Measurements from ENCODE around the gene NLRP9.

NLRP9 gene

DNA sequence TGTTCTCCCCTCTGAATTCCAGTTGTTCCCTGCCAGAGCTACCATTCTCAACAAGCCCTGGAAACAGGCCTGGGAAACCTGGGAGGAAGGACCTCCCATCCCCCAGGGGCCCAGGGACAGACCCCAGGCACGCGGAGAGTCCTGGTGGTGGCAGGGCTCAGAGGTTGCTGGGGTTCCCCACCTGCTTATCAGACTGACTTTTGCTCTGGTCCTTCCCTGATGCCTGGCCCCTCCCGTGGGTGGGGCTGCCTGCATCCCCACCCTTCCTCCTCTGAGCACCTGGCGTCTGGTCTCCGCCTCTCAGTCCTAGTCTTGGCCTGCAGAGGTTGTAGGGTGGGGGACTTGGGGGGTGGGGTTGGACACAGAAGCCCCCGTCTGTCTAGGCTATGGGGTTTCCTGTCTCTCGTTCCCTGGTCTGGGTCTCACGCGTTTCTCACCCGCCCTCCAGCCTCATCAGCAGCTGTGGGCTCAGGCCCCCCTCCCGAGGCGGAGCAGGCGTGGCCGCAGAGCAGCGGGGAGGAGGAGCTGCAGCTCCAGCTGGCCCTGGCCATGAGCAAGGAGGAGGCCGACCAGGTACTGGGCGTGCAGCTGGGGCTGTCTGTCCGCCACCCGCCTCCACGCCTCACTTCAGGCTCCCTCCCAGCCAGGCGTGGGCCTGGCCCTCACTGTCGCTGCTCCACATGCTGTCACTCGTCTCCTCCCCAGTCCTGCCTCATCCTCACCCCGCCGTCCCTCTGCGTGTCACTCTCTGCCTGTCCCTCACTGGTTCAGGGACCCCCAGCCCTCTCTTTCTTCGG lies 49.6 kb downstream of the NLRP9 start:
- DNase-seq (ENCODE audit: low read depth in 2 of 2), result no peak

DNA sequence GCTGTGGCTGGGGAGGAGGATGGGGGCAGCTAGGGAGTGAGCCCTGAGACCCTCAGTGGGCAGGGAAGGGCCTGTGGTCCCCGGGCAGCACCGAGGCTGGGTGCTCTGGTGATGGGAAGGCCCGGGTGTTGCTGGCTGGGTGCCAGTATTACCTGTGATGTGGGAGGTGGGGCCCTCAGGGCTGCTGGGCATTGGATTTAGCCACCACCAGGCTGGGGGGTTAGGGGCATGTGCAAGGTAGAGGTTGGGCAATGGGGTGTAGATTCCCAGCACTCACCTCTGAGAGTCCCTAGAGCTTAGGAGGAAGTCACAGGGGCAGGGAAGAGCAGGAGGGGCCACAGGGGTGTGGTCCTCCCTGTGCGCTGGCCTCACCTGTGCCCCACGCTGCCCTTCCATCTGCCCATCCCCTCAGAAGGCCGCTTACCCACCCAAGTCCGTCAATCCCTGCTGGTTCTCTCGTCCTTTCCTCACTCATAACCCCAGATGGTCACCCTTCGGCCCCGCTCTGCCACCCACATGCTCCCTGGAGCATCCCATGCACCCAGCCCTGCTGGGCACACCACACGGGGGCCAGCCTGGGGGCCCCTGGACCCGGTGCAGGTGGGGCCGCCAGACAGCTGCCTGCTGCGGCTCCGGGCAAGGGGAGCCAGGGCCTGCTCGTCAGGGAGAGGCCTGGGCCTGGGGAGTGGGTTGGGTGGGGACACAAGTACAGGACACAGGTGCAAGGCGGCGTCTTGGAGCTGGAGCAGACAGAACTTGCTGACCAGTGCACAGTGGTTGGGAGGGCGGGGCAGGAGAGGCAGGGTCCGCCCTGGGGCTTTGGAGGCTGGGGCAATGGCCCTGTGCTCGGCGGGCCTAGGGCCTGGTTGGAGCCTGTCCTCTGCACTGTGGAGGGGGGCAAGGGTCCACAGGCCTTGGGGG lies 50.7 kb downstream of the NLRP9 start:
- DNase-seq (ENCODE audit: low read depth in 2 of 2), result no peak

DNA sequence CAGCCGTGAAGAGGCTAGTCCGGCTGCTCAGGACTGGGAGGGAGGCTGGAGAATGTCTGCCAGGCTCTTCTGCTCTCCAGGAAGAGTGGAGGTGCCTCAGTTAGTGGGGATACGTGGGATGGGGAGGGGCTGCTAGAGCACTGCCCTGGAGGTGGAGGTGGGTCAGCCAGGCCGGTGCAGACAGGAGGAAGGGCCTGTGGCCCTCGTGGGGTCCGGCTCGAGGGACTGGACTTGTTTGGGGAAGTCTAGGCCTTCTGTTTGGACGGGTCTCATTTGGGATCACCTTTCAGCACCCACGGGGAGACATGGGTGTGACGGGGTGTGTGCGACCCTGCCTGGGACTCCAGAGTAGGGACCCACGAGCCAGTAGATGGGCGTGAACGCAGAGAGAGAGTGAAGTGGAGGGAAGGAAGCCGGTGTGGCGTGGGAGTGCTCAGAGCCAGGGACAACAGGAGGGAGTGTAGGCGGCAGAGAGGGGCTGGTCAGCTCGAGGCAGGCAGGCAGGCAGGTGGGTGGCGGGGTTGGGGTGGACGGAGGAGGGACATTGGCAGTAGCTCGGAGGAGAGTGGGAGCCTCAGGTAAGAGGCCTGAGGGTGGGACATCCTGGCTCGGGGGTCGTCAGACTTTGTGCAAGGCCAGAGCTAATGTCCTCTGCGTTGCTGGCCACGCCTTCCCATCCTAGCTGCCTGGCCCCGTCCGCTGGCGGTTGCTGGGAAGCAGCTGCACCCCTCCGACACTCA lies 51.7 kb downstream of the NLRP9 start:
- no peak for DNase-seq (ENCODE audit: low read depth in 2 of 2)

DNA sequence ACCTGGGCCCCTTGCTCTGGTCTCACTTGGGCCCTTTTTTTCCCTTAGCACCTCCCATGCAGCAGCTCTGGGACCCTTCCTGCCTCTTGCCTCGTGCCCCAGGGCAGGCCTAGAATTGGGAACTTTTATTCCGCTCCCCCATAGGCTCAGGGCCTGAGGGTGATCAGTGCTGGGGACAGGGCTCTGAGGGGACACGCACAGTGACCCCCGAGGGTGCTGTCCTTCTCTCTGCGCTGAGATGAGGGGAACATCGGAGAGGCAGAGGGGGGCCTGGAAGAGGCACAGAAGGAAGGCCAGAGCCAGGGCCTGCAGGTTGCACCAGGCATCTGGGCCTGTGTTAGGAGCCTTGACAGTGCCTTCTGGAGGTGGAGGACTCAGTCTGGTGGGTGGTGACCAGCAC lies 52.4 kb downstream of the NLRP9 start:
- no peak for DNase-seq (ENCODE audit: low read depth in 2 of 2)

DNA sequence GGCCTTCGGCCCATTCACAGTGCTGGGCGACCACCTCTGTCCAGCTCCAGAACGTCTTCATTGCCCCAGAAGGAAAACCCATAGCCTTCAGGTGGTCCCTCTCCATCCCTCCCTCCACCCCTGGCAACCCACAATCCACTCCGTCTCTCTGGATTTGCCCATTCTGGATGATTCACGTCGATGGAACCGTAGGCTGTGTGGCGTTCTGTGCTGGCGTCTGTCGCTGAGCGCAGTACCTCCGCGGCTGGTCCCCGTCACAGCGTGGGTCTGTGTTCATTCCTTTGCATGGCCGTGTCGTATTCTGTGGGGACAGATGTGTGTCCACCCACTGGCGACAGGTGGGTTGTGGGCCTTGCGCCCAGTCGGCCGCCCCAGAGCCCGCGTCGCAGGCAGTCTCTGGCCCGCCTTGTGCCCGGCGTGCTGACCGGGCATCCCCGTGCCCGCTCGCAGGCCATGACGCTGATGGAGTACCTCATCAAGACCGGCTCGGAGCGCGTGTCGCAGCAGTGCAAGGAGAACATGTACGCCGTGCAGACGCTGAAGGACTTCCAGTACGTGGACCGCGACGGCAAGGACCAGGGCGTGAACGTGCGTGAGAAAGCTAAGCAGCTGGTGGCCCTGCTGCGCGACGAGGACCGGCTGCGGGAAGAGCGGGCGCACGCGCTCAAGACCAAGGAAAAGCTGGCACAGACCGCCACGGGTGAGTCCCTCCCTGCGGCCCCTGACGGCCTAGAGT lies 53.1 kb downstream of the NLRP9 start:
- no peak for DNase-seq (ENCODE audit: low read depth in 2 of 2)

DNA sequence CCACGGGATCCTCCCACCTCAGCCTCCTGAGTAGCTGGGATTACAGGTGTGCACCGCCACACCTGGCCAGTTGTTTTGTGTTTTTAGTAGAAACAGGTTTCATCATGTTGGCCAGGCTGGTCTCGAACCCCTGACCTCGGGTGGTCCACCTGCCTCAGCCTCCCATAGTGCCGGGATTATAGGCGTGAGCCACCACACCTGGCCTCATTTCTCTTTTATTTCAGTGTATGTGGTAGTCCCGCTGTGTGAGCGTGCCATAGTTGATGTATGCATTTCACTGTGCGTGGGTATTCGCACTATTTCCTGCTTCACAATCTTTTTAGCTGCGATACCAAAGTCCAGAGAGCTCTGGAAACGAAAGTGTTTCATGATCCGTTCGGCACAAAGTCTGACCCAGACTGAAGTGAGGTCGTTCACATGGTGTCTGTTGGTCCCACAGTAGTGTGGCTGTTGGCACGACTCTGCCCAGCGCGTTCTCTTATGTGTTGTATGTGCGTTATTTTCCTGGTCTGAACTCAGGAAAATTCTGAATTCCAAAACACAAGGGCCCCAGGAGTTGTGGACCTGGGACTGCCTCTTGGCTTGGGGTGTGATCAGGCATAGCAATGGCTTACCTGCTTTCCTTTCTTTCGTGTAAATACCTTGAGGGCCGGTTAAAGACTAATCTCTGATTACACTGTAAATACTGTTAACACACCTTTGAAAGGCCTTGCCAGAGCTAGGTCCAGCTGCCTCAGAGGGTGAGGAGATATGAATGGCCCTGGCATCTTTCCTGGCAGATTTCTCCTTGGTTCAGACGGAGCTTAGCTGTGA lies 54.5 kb downstream of the NLRP9 start:
- no peak for DNase-seq (ENCODE audit: low read depth in 2 of 2)

DNA sequence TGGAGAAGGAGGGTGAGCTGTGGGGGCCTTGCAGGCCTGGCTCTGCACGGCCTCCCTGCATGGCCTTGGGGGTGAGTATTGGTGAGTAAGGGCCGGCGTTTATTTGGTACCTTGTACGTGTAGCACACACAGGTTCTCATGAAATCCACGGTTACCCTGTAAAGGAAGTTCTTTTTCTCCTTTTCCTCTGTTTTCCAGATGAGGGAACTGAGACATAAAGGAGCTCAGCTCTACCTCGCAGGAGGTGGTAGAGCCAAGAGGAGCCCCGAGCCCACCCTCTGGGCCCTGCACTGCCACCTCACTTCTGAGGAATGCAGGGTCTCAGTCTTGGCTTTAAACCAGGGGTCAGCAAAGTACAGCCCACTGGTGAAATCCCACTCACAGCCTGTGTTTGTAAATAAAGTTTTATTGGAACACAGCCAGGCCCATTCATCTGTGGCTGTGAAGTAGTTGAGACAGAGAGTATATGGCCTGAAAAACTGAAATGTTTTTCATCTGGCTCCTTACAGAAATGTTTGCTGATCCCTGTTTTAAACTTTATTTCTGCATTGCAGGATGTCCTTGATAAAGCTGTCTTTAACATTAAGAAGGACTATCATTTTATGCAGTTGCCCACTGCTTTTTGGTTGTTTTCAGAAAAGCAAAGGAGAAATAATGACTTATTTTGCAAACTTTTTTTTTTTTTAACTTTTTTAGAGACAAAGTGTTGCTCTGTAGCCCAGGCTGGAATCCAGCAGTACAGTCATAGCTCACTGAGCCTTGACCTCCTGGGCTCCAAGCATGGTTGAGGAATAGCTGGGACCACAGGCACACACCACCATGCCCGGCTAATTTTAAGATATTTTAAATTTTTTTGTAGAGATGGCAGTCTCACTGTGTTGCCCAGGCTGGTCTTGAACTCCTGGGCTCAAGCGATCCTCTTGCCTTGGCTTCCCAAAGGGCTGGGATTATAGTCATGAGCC lies 56.8 kb downstream of the NLRP9 start:
- DNase-seq (ENCODE audit: low read depth in 2 of 2), result no peak

DNA sequence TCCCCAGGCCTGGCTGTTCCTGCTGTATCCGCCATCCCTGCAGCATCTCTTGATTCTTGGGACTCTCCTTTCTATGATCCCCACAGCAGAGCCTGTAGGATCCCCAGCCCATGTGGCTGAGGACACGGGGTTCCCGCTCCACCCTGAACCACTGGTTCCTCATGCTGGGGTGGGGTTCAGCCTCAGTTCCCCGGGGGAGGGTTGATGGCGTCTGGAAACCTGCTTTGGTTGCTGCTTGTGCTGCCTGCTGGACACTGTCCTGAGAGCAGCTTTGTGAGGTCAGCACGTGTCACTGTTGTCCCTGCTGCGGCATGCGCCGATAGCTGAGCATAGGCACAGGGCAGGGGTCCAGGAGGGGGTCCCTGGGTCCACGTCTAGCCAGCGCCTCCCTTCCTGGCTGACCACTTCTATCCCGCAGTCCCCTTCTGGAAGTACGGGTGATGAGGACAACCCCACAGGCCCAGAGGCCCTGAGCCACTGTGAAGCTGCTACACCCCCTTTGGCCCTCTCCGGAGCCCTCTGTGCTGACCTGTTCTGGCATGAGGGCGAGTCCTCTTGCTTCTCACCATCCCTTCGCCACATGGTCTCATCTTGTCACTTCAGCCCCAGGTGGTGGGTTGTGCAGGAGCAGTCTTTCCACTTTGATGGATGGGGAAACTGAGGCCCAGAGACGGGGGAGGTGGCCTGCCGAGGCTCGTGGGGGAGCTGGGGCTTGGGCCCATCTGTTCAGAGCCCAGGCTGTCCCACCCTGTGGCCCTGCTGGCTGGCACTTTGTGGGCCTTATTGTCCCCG lies 57.7 kb downstream of the NLRP9 start:
- no peak for DNase-seq (ENCODE audit: low read depth in 2 of 2)

DNA sequence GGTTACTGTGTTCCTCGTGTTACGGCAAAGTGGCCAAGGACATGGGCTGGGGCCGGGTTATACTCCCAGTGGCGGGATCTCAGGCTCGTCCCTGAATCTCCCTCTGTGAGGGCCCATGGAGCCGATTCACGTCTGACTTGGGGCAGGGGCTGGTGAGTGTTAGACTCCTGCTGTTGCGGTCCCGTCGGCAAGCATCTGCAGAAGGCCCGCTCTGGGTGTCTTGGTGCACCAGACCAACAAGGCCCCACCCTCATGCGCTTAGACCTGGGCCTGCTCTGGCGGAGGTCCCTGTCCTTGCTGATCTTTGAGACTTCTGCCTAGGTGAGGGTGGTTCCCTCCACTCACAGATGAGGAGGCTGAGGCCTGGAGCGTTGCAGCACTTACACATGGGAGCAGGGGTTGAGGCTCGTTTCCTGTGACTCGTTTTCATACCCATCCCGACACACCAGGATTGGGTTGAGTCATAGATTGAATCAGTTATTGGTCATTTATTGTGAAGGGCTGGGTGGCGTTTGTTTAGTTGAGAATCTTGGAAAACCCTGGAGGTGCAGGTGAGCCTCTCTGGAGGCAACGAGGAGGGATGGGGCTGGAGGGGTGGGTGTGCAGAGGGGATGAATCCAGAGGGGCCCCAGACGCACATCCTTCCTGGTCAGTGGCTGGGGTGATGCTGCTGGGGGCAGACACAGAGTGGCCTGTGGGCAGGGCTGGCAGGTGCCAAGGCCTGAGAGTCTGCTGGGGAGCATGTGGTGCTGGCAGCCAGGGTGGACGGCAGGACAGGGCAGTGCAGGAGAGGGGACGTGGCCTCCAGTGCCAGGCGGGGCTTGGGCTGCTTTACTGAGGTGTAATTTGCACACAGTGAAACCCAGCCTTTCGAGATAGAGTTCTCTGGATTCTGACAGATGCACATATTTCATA lies 58.6 kb downstream of the NLRP9 start:
- no peak for DNase-seq (ENCODE audit: low read depth in 2 of 2)

DNA sequence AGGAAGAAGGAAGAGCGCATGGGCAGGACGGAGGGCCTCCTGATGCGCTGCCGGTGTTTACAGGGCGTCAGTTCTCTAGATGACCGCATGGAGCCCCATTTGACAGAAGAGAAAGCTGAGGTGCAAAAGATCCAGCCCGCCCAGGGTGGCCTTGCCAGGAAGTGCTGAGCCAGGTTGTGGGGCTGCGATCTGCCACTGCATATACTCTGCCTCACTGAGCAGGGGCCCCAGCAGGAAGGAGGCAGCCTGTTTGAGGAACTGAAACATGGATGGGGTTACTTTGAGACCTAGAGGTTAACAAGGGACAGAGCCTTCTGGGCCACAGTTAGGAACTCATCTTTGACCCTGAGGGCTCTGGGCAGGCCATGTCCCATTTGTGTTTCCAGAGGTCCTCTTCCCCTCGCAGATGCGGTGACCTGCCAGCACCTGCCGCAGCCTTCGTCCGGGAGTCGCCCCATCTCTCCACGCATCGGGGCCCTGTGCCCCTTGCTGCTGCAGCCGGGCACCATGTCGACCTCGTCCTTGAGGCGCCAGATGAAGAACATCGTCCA lies 60.0 kb downstream of the NLRP9 start:
- DNase-seq (ENCODE audit: low read depth in 2 of 2), result no peak

DNA sequence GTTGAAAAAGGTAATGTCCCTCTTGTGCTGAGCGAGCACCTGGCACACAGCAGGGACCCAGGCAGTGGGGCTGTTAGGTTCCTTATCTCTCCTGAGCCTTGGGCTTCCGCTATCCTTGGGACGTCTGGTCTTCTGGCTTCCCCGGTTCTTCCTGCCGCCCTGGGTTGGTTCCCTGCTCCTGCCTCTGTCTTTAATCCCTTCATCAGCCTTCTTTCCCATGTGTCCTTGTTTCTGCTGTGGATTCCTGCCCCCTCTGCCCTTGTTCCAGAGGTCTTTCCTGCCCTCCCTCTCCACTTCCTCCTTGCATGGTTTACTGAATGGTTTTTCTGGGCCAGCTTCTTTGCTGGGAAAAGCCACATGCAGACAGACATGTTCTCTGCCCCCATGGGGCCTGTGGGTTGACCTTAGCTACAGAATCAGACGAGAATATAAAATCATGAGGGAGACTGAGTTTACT lies 60.6 kb downstream of the NLRP9 start:
- no peak for DNase-seq (ENCODE audit: low read depth in 2 of 2)

DNA sequence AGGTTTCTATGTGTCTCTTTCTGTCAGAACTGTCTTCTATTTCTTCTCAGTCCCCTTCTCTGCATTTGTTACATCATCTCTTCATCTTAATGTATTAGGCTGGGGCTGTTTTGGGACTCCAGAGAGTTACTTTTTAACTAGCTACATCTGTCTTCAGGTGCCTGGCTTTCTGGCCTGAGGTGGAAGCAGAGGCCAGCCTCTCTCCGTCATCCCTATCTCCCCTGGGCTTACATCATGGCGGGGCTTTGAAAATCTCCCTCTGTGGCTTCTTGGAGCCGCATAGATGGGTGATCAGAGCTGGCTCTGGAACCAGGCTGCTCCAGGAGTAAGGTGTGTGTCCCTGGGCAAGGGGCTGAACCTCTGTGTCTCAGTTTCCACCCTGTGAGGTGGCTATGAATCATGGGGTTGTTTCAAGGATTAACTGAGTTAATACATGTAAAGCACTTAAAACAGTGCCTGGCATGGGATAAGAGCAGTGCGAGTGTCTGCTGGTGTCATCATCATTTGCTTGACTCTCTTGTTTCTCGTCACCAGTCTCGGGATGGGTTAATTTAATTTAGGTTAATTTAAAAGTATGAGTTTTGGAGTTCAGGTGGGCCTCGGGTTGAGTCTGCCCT lies 61.2 kb downstream of the NLRP9 start:
- no peak for DNase-seq (ENCODE audit: low read depth in 2 of 2)

DNA sequence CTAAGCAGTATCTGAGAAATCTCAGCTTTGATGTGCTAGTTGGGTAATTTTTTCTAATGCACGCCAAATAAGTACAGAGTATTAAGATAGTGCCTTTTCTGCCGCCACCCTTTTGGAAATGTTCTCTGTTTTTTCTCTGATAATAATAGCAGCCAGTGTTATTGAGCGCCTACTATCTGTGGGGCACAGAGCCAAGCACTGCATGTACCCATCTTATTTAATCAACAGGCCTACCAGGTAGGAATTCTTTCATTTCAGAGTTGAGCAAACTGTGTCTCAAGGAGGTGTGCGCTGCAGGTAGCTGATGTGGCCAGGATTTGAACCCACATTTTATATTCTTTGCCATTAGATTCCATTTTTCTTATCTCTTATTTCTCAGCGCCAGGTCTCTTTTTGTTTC lies 61.8 kb downstream of the NLRP9 start:
- no peak for DNase-seq (ENCODE audit: low read depth in 2 of 2)

DNA sequence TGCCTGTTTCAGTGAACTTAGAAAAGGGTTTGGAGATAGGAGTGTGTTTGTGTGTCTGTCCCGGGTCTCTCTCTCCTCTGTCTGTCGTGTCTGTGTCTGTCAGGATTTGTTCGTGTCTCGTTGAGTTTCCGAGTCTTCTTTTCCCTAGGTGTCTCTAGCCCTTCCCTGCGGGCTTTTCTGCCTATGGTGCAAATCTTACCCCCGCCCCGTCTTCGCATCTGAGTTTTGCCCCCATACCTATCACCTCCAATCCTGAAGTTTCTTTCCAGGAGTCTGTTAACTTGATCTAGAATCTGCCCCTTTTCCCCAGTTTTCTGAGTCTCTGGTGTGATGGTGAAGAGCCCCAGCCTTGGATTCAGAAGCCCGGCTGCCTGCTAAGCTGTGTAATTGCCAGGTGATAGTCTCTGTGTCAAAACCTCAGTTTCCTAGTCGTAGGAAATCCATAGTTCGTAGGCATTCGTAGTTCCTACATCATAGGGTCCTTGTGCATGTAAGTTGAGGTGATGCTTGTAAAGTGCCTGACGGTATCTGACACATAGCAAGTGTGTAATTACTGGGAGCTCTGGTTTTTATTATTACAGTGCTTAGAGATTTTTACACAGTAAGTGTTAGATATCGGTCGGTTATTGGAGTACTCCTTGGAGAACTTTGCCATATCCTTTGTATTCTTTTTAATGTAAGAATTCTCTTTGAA lies 62.4 kb downstream of the NLRP9 start:
- DNase-seq (ENCODE audit: low read depth in 2 of 2), result no peak

DNA sequence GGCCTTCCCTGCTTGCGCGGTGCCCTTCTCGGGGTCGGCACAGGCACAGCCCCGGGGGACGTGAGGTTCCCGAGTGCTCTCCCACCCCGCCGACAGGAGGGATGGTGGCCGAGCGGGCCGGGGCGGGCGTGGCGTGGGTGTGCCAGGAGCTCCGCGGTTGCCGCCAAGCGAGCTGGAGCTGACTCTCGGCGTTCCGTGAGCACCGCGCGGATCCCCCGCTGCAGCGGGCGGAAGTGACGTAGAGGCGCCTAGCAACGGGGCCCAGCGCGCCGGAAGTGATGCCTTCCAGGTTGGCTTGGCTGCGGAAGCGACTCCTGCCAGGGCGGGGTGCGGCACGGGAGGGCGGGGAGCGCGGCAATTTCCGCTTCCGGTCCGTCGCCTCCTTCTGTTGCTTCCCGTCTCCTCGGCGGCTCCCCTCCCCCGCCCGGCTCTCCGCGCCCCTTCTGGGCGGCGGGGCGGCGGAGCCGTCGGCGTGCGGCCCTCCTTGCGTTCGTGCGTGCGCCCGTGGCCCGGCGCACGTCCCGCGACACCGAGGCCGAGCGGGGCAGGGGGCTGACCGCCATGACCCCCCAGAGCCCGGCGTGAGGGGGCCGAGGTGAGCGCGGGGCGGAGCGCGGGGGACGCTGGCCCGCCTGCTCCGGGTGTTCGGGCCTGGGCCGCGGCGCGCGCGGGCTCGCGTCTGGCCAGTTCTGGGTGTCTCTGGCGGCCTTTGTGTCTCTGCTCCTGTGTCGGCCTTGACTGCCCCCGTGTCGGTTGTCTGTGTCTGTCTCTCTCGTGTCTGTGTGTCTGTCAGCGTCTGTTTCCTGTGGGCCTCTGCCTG lies 63.2 kb downstream of the NLRP9 start, which contains the start of gene EPN1:
EPN1 (plus strand) TSS at position 386 of the 820 bp plus-strand sequence. CDS start 3,402 bp downstream, outside the sequence.
- peak; percentile 95 to 96 for DNase-seq (ENCODE audit: low read depth in 2 of 2)
